NT2/D1 (cell line): ENCODE results near the gene ZNF396.

ENCODE experiments used
- SUZ12 ChIP-seq: IDR thresholded peaks from 2 replicates; pipeline ENCODE4 v1.6.1; 2011; ENCODE audit not compliant: insufficient read length, insufficient read depth; ENCODE audit errors: extremely low read depth
- YY1 ChIP-seq: IDR thresholded peaks from 2 replicates; pipeline ENCODE4 v1.6.1; 2011; ENCODE audit not compliant: insufficient read length, insufficient read depth

GRCh38 chr18:35406666-35407065 lies 29.5 kb upstream of the ZNF396 start:
- TF ChIP-seq SUZ12 (no peak), YY1 (no peak)
